Measurements from ENCODE around the gene TCF19. TPM values are rescaled to one million over a fixed set of nuclear protein-coding genes. Genes with fewer than 3 reads are reported as not detected.
A peak's percentile ranks its signal among the peaks of the same experiment; 100 is the strongest.
"Not testable (repeated sequence)": the region's sequence is repeated elsewhere in the genome, so short reads cannot be mapped to it uniquely, and the experiment has no call there.

Gene TCF19
- total and polyA plus RNA-seq, 2 donors (not counting 1 experiment from before 2014, with no cell fraction given), result 10.0 to 10.4 TPM

- DNase-seq, result no peak
- H4K20me1 ChIP-seq (ENCODE audit: control insufficient read depth, insufficient read depth, low read length, poor library complexity, severe bottlenecking), result no peaks in the 10 kb centered on the region
- no peak overlapping the region for H2AFZ ChIP-seq (ENCODE audit: insufficient read depth, low read depth, low read length, poor library complexity, severe bottlenecking)
- no peak overlapping the region for H3K27ac ChIP-seq (ENCODE audit: low read length in 2 of 2)
- Mint-ChIP-seq H3K4me1 (peaks cover 30% of the 10 kb centered on the region), H3K27ac (no peak overlapping the region), H3K4me3 (no peak overlapping the region), H3K9me3 (ENCODE audit: insufficient read depth) (no peaks in the 10 kb centered on the region), H3K27me3 (no peaks in the 10 kb centered on the region)
- ATAC-seq (ENCODE audit: low read depth), result no peak
- H3K4me3 ChIP-seq (ENCODE audit: control extremely low read depth in 1 of 5, extremely low read depth in 1 of 5, insufficient read depth in 1 of 5, low read depth in 2 of 5, low read length in 4 of 5), result no peak overlapping the region
- CTCF ChIA-PET, result interaction anchor here (1.4 to 1.6 kb wide), 2 partner anchors 203 to 278 kb away, joined by 3 to 6 read pairs; no protein-coding TSS in a partner anchor
- H3K79me2 ChIP-seq (ENCODE audit: control insufficient read depth, insufficient read depth, low read length), result no peaks in the 10 kb centered on the region
- POLR2A ChIA-PET, result interaction anchor here (0.7 kb wide), 1 partner anchor 15 kb away, joined by 3 read pairs; no protein-coding TSS in a partner anchor
- intact Hi-C loops (cut with micrococcal nuclease), result no loop called here
- peaks cover 5 to 19% of the 10 kb centered on the region in 2 donors for H3K4me1 ChIP-seq (ENCODE audit: control insufficient read depth in 2 of 2, insufficient read depth in 2 of 2, low read length in 2 of 2)
- no peaks in the 10 kb centered on the region for H3K36me3 ChIP-seq (replicated peaks in 1 of 2; ENCODE audit: control extremely low read depth in 1 of 2, control insufficient read depth in 1 of 2, extremely low read depth in 1 of 2, insufficient read depth in 2 of 2, low read length in 1 of 2)
- H3K9ac ChIP-seq (ENCODE audit: low read length), result no peak overlapping the region
- TF ChIP-seq CTCF (IDR thresholded peaks at IDR 0.05) (no peak), EZH2 (IDR thresholded peaks at IDR 0.05; ENCODE audit: borderline replicate concordance, insufficient read depth, low read depth, low read length, poor library complexity, severe bottlenecking) (no peak)
- no peaks in the 10 kb centered on the region for H3K9me3 ChIP-seq (ENCODE audit: control extremely low read depth in 1 of 3, control insufficient read depth in 2 of 3, insufficient read depth in 1 of 3, low read length in 2 of 3)
- no peaks in the 10 kb centered on the region for H3K27me3 ChIP-seq (replicated peaks in 1 of 4; ENCODE audit: control extremely low read depth in 1 of 4, control insufficient read depth in 3 of 4, insufficient read depth in 4 of 4, low read length in 3 of 4)
- H3K4me2 ChIP-seq (replicated peaks; ENCODE audit: low read depth, low read length, poor library complexity, severe bottlenecking), result no peak overlapping the region
Measured at GRCh38 chr6:31163922-31164321, 5.5 kb downstream of the TCF19 start.

GRCh38 chr6:31164475-31165063 lies 6.2 kb downstream of the TCF19 start:
- H3K27me3 ChIP-seq (replicated peaks in 1 of 4; ENCODE audit: control extremely low read depth in 1 of 4, control insufficient read depth in 3 of 4, insufficient read depth in 4 of 4, low read length in 3 of 4); H3K9ac ChIP-seq (ENCODE audit: low read length); H3K27me3 Mint-ChIP-seq; ATAC-seq (ENCODE audit: low read depth); H4K20me1 ChIP-seq (ENCODE audit: control insufficient read depth, insufficient read depth, low read length, poor library complexity, severe bottlenecking); DNase-seq; H3K27ac ChIP-seq (ENCODE audit: low read length in 2 of 2); intact Hi-C loops (cut with micrococcal nuclease); H3K79me2 ChIP-seq (ENCODE audit: control insufficient read depth, insufficient read depth, low read length); H2AFZ ChIP-seq (ENCODE audit: insufficient read depth, low read depth, low read length, poor library complexity, severe bottlenecking); H3K4me3 ChIP-seq (ENCODE audit: control extremely low read depth in 1 of 5, extremely low read depth in 1 of 5, insufficient read depth in 1 of 5, low read depth in 2 of 5, low read length in 4 of 5); H3K9me3 ChIP-seq (ENCODE audit: control extremely low read depth in 1 of 3, control insufficient read depth in 2 of 3, insufficient read depth in 1 of 3, low read length in 2 of 3); H3K36me3 ChIP-seq (replicated peaks in 1 of 2; ENCODE audit: control extremely low read depth in 1 of 2, control insufficient read depth in 1 of 2, extremely low read depth in 1 of 2, insufficient read depth in 2 of 2, low read length in 1 of 2); H3K9me3 Mint-ChIP-seq (ENCODE audit: insufficient read depth): not testable (repeated sequence)
- ChIA-PET POLR2A (interaction anchor here (0.6 kb wide), 1 partner anchor 22 kb away, joined by 6 read pairs; no protein-coding TSS in a partner anchor), CTCF (interaction anchor here (1.0 to 1.6 kb wide), 3 partner anchors 27 to 202 kb away, joined by 4 to 6 read pairs (median 5); no protein-coding TSS in a partner anchor)
- peak overlapping the region; percentile 48 for H3K4me2 ChIP-seq (replicated peaks; ENCODE audit: low read depth, low read length, poor library complexity, severe bottlenecking)
- Mint-ChIP-seq H3K4me3 (peak overlapping the region; percentile 46), H3K27ac (peak overlapping the region; percentile 78), H3K4me1 (peaks cover 24% of the 10 kb centered on the region)
- 93% methylated on average over 6 of the region's 9 CpGs for WGBS (ENCODE audit: insufficient coverage)
- peaks cover 0 to 12% of the 10 kb centered on the region in 2 donors for H3K4me1 ChIP-seq (ENCODE audit: control insufficient read depth in 2 of 2, insufficient read depth in 2 of 2, low read length in 2 of 2)

DNA sequence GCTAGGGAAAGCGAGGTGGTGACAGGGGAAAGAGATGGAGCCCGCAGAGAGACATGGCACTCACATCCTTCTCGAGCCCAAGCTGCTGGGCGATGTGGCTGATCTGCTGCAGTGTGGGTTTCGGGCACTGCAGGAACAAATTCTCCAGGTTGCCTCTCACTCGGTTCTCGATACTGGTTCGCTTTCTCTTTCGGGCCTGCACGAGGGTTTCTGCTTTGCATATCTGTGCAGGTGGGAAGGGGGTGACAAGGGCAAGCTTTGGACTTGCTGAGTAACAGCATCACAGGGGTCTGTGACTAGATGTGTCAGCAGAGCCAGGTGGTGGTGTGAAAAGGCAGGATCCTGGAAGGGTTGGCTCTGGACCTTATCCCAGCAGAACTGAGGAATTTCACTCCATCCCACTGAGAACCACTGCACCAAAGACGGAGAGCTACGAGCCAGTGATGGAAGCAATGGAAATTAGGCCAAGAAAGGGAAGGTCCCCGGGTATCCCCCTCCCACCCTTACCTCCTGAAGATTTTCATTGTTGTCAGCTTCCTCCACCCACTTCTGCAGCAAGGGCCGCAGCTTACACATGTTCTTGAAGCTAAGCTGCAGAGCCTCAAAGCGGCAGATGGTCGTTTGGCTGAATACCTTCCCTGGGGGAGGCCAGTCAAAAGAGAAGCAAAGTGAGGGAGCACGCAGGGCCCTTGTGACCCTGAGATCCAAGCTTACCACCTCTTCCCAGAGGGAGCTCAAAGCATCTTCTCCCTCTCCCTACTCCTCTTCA lies 6.9 kb downstream of the TCF19 start:
- peak; percentile 54 for DNase-seq
- H3K27me3 Mint-ChIP-seq; H3K27ac ChIP-seq (ENCODE audit: low read length in 2 of 2); H3K4me3 ChIP-seq (ENCODE audit: control extremely low read depth in 1 of 5, extremely low read depth in 1 of 5, insufficient read depth in 1 of 5, low read depth in 2 of 5, low read length in 4 of 5); H3K79me2 ChIP-seq (ENCODE audit: control insufficient read depth, insufficient read depth, low read length); H3K9ac ChIP-seq (ENCODE audit: low read length); H4K20me1 ChIP-seq (ENCODE audit: control insufficient read depth, insufficient read depth, low read length, poor library complexity, severe bottlenecking); H3K27me3 ChIP-seq (replicated peaks in 1 of 4; ENCODE audit: control extremely low read depth in 1 of 4, control insufficient read depth in 3 of 4, insufficient read depth in 4 of 4, low read length in 3 of 4); H3K9me3 Mint-ChIP-seq (ENCODE audit: insufficient read depth); H3K36me3 ChIP-seq (replicated peaks in 1 of 2; ENCODE audit: control extremely low read depth in 1 of 2, control insufficient read depth in 1 of 2, extremely low read depth in 1 of 2, insufficient read depth in 2 of 2, low read length in 1 of 2); H3K9me3 ChIP-seq (ENCODE audit: control extremely low read depth in 1 of 3, control insufficient read depth in 2 of 3, insufficient read depth in 1 of 3, low read length in 2 of 3); intact Hi-C loops (cut with micrococcal nuclease); H2AFZ ChIP-seq (ENCODE audit: insufficient read depth, low read depth, low read length, poor library complexity, severe bottlenecking): not testable (repeated sequence)
- Histone ChIP-seq H3K4me2 (replicated peaks; ENCODE audit: low read depth, low read length, poor library complexity, severe bottlenecking) (peak overlapping the region; percentile 48), H3K4me1 (ENCODE audit: control insufficient read depth in 2 of 2, insufficient read depth in 2 of 2, low read length in 2 of 2) (peaks cover 0 to 11% of the 10 kb centered on the region in 2 donors)
- peak overlapping the region; percentile 78 for H3K27ac Mint-ChIP-seq
- WGBS (ENCODE audit: insufficient coverage), result 65% methylated on average over 4 of the region's 17 CpGs
- H3K4me3 Mint-ChIP-seq, result peak overlapping the region; percentile 46
- POLR2A ChIA-PET, result interaction anchor here (0.6 kb wide), 1 partner anchor 22 kb away, joined by 6 read pairs; no protein-coding TSS in a partner anchor
- ATAC-seq (ENCODE audit: low read depth), result peak; percentile 88
- CTCF ChIA-PET, result interaction anchor here (0.9 to 1.6 kb wide), 5 partner anchors 27 to 201 kb away, joined by 3 to 6 read pairs (median 4); no protein-coding TSS in a partner anchor
- H3K4me1 Mint-ChIP-seq, result peaks cover 19% of the 10 kb centered on the region
